Astrocyte (in vitro differentiated cells and primary cell): Measurements from ENCODE around the gene UGT2B10. TPM values are rescaled to one million over a fixed set of nuclear protein-coding genes. Genes with fewer than 3 reads are reported as not detected.

ENCODE experiments used
- DNase-seq: peaks from one replicate; pipeline ENCODE4 v3.0.0-alpha.2; 2010; ENCODE audit warnings: low read depth
- FAIRE-seq: peaks from 2 replicates; lab custom pipeline; 2011; peaks lifted over from hg19 to GRCh38; lab: Jason Lieb, UNC
- H2AFZ ChIP-seq: 2 replicates; pipeline ENCODE4 v1.6.0; 2012; ENCODE audit warnings: low read depth, low read length, inconsistent platforms
- H3K27ac ChIP-seq: 2 replicates; pipeline ENCODE4 v1.5.1; 2011; ENCODE audit warnings: low read depth, low read length, inconsistent platforms
- H3K27me3 ChIP-seq: 2 replicates; pipeline ENCODE4 v1.6.0; 2011; ENCODE audit warnings: low read length, inconsistent platforms; ENCODE audit not compliant: insufficient read depth
- H3K36me3 ChIP-seq: 2 replicates; pipeline ENCODE4 v1.5.1; 2011; ENCODE audit warnings: low read length, inconsistent platforms; ENCODE audit not compliant: insufficient read depth
- H3K4me1 ChIP-seq: 2 replicates; pipeline ENCODE4 v1.5.1; 2011; ENCODE audit warnings: low read length, inconsistent platforms; ENCODE audit not compliant: insufficient read depth
- H3K4me2 ChIP-seq: 2 replicates; pipeline ENCODE4 v1.6.0; 2012; ENCODE audit warnings: low read length, inconsistent platforms
- H3K4me3 ChIP-seq: 2 replicates; pipeline ENCODE4 v1.5.1; 2011; ENCODE audit warnings: low read depth, mild to moderate bottlenecking, low read length, inconsistent platforms; ENCODE audit not compliant: insufficient read depth
- H3K79me2 ChIP-seq: 2 replicates; pipeline ENCODE4 v1.6.0; 2012; ENCODE audit warnings: mild to moderate bottlenecking, low read length, inconsistent platforms; ENCODE audit not compliant: insufficient read depth
- H3K9ac ChIP-seq: 2 replicates; pipeline ENCODE4 v1.6.0; 2012; ENCODE audit warnings: mild to moderate bottlenecking, low read length, inconsistent platforms
- H3K9me3 ChIP-seq: 2 replicates; pipeline ENCODE4 v1.5.1; 2012; ENCODE audit warnings: low read depth, mild to moderate bottlenecking, low read length, inconsistent platforms; ENCODE audit not compliant: insufficient read depth
- H4K20me1 ChIP-seq: 2 replicates; pipeline ENCODE4 v1.6.0; 2012; ENCODE audit warnings: low read length, inconsistent platforms; ENCODE audit not compliant: insufficient read depth
- H3K27ac Mint-ChIP-seq: one replicate; pipeline ENCODE4 v1.8.0; 2021; ENCODE audit warnings: mild to moderate bottlenecking, mixed read lengths; ENCODE audit not compliant: unreplicated experiment
- H3K27me3 Mint-ChIP-seq: one replicate; pipeline ENCODE4 v1.8.0; 2021; ENCODE audit warnings: low read depth, mixed read lengths; ENCODE audit not compliant: unreplicated experiment
- H3K36me3 Mint-ChIP-seq: one replicate; pipeline ENCODE4 v1.8.0; 2021; ENCODE audit warnings: low read depth, mixed read lengths; ENCODE audit not compliant: unreplicated experiment
- H3K4me1 Mint-ChIP-seq: one replicate; pipeline ENCODE4 v1.8.0; 2021; ENCODE audit warnings: low read depth, mixed read lengths; ENCODE audit not compliant: unreplicated experiment
- H3K4me3 Mint-ChIP-seq: one replicate; pipeline ENCODE4 v1.8.0; 2021; ENCODE audit warnings: mild to moderate bottlenecking, moderate library complexity, mixed read lengths; ENCODE audit not compliant: unreplicated experiment
- H3K9me3 Mint-ChIP-seq: one replicate; pipeline ENCODE4 v1.8.0; 2021; ENCODE audit warnings: mild to moderate bottlenecking, mixed read lengths; ENCODE audit not compliant: unreplicated experiment
- EZH2 ChIP-seq: IDR thresholded peaks from 2 replicates; pipeline ENCODE4 v1.6.1; 2012; ENCODE audit warnings: mild to moderate bottlenecking, low read length, inconsistent platforms; ENCODE audit not compliant: insufficient read depth
- total RNA-seq: library from RNA; stranded (reverse); gene quantifications from 2 replicates; pipeline ENCODE4 v1.2.1, GENCODE V29; 2021
- TF ChIP-seq, protein P1 (sequence below): IDR thresholded peaks from 2 replicates; pipeline ENCODE4 v1.5.1; 2011; ENCODE audit warnings: low read depth, mild to moderate bottlenecking, inconsistent platforms, low read length, moderate library complexity; ENCODE audit not compliant: insufficient read depth

Gene UGT2B10
- total RNA-seq, 1 donor from 2014 or later, result not detected

DNA sequence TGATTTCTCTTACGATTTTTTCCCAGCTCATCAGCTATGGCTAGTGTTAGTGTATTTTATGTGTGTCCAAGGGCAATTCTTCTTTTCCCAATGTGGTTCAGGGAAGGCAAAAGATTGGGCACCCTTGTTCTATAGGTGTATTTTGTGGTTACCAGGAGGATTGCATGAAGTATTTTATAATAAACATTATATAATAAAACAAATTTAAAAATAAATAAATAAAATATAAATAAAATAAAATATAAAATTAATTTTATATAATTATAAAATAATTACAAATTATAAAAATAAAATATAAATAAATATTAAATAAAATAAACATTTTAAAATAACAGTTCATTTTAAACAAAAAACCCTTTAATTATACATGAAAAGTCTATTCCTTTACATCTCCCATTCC, 35.6 kb upstream of the UGT2B10 start:
- Histone ChIP-seq H3K27ac (no peak overlapping the region), H3K4me3 (no peak overlapping the region), H3K9me3 (no peaks in the 10 kb centered on the region), H4K20me1 (no peaks in the 10 kb centered on the region), H3K36me3 (no peaks in the 10 kb centered on the region), H3K27me3 (no peaks in the 10 kb centered on the region), H3K9ac (no peak overlapping the region), H2AFZ (no peak overlapping the region), H3K79me2 (no peaks in the 10 kb centered on the region), H3K4me1 (no peaks in the 10 kb centered on the region), H3K4me2 (no peak overlapping the region)
- Mint-ChIP-seq H3K4me3 (no peak overlapping the region), H3K36me3 (no peaks in the 10 kb centered on the region), H3K27ac (no peak overlapping the region), H3K27me3 (no peaks in the 10 kb centered on the region), H3K4me1 (no peaks in the 10 kb centered on the region), H3K9me3 (peaks cover 4% of the 10 kb centered on the region)
- DNase-seq (no peak), FAIRE-seq (no peak)
- TF ChIP-seq EZH2, result no peak
- TF ChIP-seq, protein P1, sequence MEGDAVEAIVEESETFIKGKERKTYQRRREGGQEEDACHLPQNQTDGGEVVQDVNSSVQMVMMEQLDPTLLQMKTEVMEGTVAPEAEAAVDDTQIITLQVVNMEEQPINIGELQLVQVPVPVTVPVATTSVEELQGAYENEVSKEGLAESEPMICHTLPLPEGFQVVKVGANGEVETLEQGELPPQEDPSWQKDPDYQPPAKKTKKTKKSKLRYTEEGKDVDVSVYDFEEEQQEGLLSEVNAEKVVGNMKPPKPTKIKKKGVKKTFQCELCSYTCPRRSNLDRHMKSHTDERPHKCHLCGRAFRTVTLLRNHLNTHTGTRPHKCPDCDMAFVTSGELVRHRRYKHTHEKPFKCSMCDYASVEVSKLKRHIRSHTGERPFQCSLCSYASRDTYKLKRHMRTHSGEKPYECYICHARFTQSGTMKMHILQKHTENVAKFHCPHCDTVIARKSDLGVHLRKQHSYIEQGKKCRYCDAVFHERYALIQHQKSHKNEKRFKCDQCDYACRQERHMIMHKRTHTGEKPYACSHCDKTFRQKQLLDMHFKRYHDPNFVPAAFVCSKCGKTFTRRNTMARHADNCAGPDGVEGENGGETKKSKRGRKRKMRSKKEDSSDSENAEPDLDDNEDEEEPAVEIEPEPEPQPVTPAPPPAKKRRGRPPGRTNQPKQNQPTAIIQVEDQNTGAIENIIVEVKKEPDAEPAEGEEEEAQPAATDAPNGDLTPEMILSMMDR, result no peak

DNA sequence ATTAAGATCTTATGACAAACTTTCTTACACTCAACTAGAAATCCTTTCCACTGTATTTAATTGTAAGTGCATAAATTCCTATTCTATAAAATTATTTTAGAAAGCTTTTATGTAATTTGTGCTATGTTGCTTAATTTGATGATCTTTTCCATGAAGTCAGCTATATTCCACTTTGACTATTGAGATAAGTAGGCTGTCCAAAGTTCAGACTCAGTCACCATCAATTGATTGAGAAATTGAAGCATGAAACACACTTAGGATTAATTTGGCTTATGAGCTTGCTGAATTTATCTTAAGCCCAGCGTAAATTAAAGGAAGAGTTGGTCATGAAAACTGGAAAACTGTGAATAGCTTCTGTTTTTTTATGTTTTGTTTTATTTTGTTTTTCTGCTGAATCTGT, 18.7 kb upstream of the UGT2B10 start:
- FAIRE-seq (no peak), DNase-seq (no peak)
- H3K4me1 ChIP-seq, result no peaks in the 10 kb centered on the region
- H3K36me3 ChIP-seq, result no peaks in the 10 kb centered on the region
- no peaks in the 10 kb centered on the region for H3K79me2 ChIP-seq
- H3K4me3 ChIP-seq, result no peak overlapping the region
- no peak overlapping the region for H3K27ac ChIP-seq
- H3K4me3 Mint-ChIP-seq, result no peak overlapping the region
- no peaks in the 10 kb centered on the region for H3K27me3 Mint-ChIP-seq
- no peaks in the 10 kb centered on the region for H4K20me1 ChIP-seq
- H3K9ac ChIP-seq, result no peak overlapping the region
- H3K27me3 ChIP-seq, result no peaks in the 10 kb centered on the region
- H3K27ac Mint-ChIP-seq, result no peak overlapping the region
- no peak overlapping the region for H2AFZ ChIP-seq
- no peaks in the 10 kb centered on the region for H3K4me1 Mint-ChIP-seq
- H3K9me3 Mint-ChIP-seq, result no peaks in the 10 kb centered on the region
- no peaks in the 10 kb centered on the region for H3K36me3 Mint-ChIP-seq
- H3K9me3 ChIP-seq, result no peaks in the 10 kb centered on the region
- no peak overlapping the region for H3K4me2 ChIP-seq
- TF ChIP-seq, protein P1, result no peak
- TF ChIP-seq EZH2, result no peak

DNA sequence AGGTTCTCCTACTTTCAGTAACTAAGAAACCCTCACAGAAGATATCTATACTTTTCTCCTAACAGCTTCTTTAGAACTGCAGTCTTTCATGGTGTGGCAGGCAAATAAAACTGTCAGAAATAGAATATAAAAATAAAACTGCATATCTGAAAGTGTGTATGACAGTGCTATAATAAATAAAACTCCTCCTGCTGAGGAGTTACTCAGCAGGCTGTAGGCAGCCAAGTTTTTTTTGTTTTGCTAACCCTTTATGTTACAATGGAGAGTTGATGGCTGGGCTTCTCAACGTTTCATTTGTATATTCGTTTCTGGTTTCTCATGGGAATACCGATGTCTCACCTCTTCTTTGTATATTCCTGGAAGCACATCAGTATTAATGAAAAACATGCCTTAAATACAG, 18.2 kb upstream of the UGT2B10 start:
- Mint-ChIP-seq H3K36me3 (no peaks in the 10 kb centered on the region), H3K27ac (no peak overlapping the region), H3K4me1 (no peaks in the 10 kb centered on the region), H3K4me3 (no peak overlapping the region), H3K9me3 (no peaks in the 10 kb centered on the region), H3K27me3 (no peaks in the 10 kb centered on the region)
- H3K27me3 ChIP-seq, result no peaks in the 10 kb centered on the region
- H3K9ac ChIP-seq, result no peak overlapping the region
- H3K9me3 ChIP-seq, result no peaks in the 10 kb centered on the region
- H3K4me3 ChIP-seq, result no peak overlapping the region
- DNase-seq, result no peak
- FAIRE-seq, result no peak
- H3K4me2 ChIP-seq, result no peak overlapping the region
- H3K79me2 ChIP-seq, result no peaks in the 10 kb centered on the region
- H3K27ac ChIP-seq, result no peak overlapping the region
- H2AFZ ChIP-seq, result no peak overlapping the region
- H3K36me3 ChIP-seq, result no peaks in the 10 kb centered on the region
- H3K4me1 ChIP-seq, result no peaks in the 10 kb centered on the region
- TF ChIP-seq EZH2, result no peak
- TF ChIP-seq, protein P1, result no peak
- H4K20me1 ChIP-seq, result no peaks in the 10 kb centered on the region
